DND-41 (cell line): ENCODE results near the gene APOBEC3C.
"Not testable (repeated sequence)": the region's sequence is repeated elsewhere in the genome, so short reads cannot be mapped to it uniquely, and the experiment has no call there.

Experiments used
- ATAC-seq: fragments of 200-7000 bp; cut with Tn5 transposase; 3 replicates; pipeline ENCODE4 v1.9.1; 2021; ENCODE audit warnings: low read depth; ENCODE audit not compliant: insufficient read depth
- DNase-seq: peaks from one replicate; pipeline ENCODE4 v3.0.0-alpha.2; 2020
- H2AFZ ChIP-seq: 2 replicates; pipeline ENCODE4 v1.6.0; 2012; ENCODE audit warnings: low read depth, low read length
- H3K27ac ChIP-seq: 2 replicates; pipeline ENCODE4 v1.5.1; 2012; ENCODE audit warnings: low read length, inconsistent platforms
- H3K27me3 ChIP-seq: fragments of 200-600 bp; sonication (generic); 2 replicates; pipeline ENCODE4 v1.6.0; 2012; ENCODE audit warnings: low read length, mild to moderate bottlenecking, inconsistent platforms; ENCODE audit not compliant: insufficient read depth, poor library complexity
- H3K36me3 ChIP-seq: 2 replicates; pipeline ENCODE4 v1.5.1; 2012; ENCODE audit warnings: low read length, inconsistent platforms; ENCODE audit not compliant: insufficient read depth
- H3K4me1 ChIP-seq: 2 replicates; pipeline ENCODE4 v1.5.1; 2012; ENCODE audit warnings: mild to moderate bottlenecking, low read length; ENCODE audit not compliant: insufficient read depth
- H3K4me2 ChIP-seq: 2 replicates; pipeline ENCODE4 v1.6.0; 2012; ENCODE audit warnings: mild to moderate bottlenecking, moderate library complexity, low read length, inconsistent platforms; ENCODE audit not compliant: insufficient read depth
- H3K4me3 ChIP-seq, 2 experiments: fragments of 200-600 bp in 1 of 2; shearing (Covaris generic) in 1 of 2; 2 replicates each; pipeline ENCODE4 v1.5.1; 2012 to 2016; ENCODE audit warnings: inconsistent platforms in 2 of 2, low read length in 2 of 2, mild to moderate bottlenecking in 2 of 2, low read depth in 1 of 2, moderate library complexity in 1 of 2
- H3K79me2 ChIP-seq: 2 replicates; pipeline ENCODE4 v1.6.0; 2012; ENCODE audit warnings: low read length, inconsistent platforms; ENCODE audit not compliant: insufficient read depth
- H3K9ac ChIP-seq: 2 replicates; pipeline ENCODE4 v1.6.0; 2012; ENCODE audit warnings: low read depth, mild to moderate bottlenecking, inconsistent platforms, low read length, moderate library complexity
- H3K9me3 ChIP-seq: 2 replicates; pipeline ENCODE4 v1.5.1; 2012; ENCODE audit warnings: low read length, moderate library complexity, mild to moderate bottlenecking, inconsistent platforms; ENCODE audit not compliant: insufficient read depth, severe bottlenecking
- H4K20me1 ChIP-seq: 2 replicates; pipeline ENCODE4 v1.6.0; 2012; ENCODE audit warnings: low read length; ENCODE audit not compliant: insufficient read depth
- CTCF ChIP-seq: IDR thresholded peaks from 2 replicates; pipeline ENCODE4 v1.5.1; 2012; ENCODE audit warnings: borderline replicate concordance, low read length, moderate library complexity, mild to moderate bottlenecking; ENCODE audit not compliant: poor library complexity, severe bottlenecking; ENCODE audit errors: extremely low read depth
- EZH2 ChIP-seq: IDR thresholded peaks from 3 replicates; pipeline ENCODE4 v1.6.1; 2012; ENCODE audit warnings: borderline replicate concordance, low read depth, mild to moderate bottlenecking, moderate library complexity, low read length, inconsistent platforms; ENCODE audit not compliant: severe bottlenecking

Gene APOBEC3C

GRCh38 chr22:38981005-38981991 lies 32.8 kb upstream of the APOBEC3C start:
- DNase-seq (no peak), ATAC-seq (peak; percentile 22; the same call in 1 of the 3 replicates)
- Histone ChIP-seq H3K4me2 (no peak overlapping the region), H3K4me1 (peaks cover 5% of the 10 kb centered on the region; the same call in 1 of the 2 replicates), H3K9ac (no peak overlapping the region), H3K4me3 (no peak overlapping the region), H4K20me1 (no peaks in the 10 kb centered on the region), H2AFZ (no peak overlapping the region), H3K36me3 (no peaks in the 10 kb centered on the region), H3K27ac (no peak overlapping the region), H3K9me3 (no peaks in the 10 kb centered on the region), H3K79me2 (no peaks in the 10 kb centered on the region), H3K27me3 (no peaks in the 10 kb centered on the region)
- TF ChIP-seq EZH2 = no peak
- TF ChIP-seq CTCF = no peak

GRCh38 chr22:38981992-38982927 lies 31.8 kb upstream of the APOBEC3C start, which contains the start of gene APOBEC3B:
TSS of gene APOBEC3B (plus strand) at chr22:38982347. CDS start at chr22:38982454, 107 bp downstream.
- H3K4me2 ChIP-seq = no peak within 1 kb of the TSS
- H3K9ac ChIP-seq = 0 out of 2 replicates have a peak within 1 kb of the TSS, but pooled peaks have one; percentile 15
- H3K27ac ChIP-seq = no peak within 1 kb of the TSS
- H3K79me2 ChIP-seq = no peaks in the 10 kb centered on the region
- H3K27me3 ChIP-seq = no peaks in the 10 kb centered on the region
- TF ChIP-seq EZH2 (no peak), CTCF (no peak)
- H3K9me3 ChIP-seq = no peaks in the 10 kb centered on the region
- peak; percentile 32 for DNase-seq
- H2AFZ ChIP-seq = no peak within 1 kb of the TSS; the same call in 1 of the 2 replicates
- H4K20me1 ChIP-seq = no peaks in the 10 kb centered on the region
- no peak within 1 kb of the TSS for H3K4me3 ChIP-seq
- H3K36me3 ChIP-seq = no peaks in the 10 kb centered on the region
- peak; percentile 60 for ATAC-seq
- peaks cover 5% of the 10 kb centered on the region; the same call in 1 of the 2 replicates for H3K4me1 ChIP-seq

- H3K9ac ChIP-seq = no peak overlapping the region
- H3K4me1 ChIP-seq = peaks cover 5% of the 10 kb centered on the region; the same call in 1 of the 2 replicates
- no peaks in the 10 kb centered on the region for H3K27me3 ChIP-seq
- H3K4me3 ChIP-seq = no peak overlapping the region
- H4K20me1 ChIP-seq = no peaks in the 10 kb centered on the region
- no peak for ATAC-seq
- no peaks in the 10 kb centered on the region for H3K36me3 ChIP-seq
- H3K27ac ChIP-seq = no peak overlapping the region
- H3K4me2 ChIP-seq = no peak overlapping the region
- TF ChIP-seq EZH2 (no peak), CTCF (no peak)
- no peaks in the 10 kb centered on the region for H3K79me2 ChIP-seq
- H2AFZ ChIP-seq = no peak overlapping the region
- no peak for DNase-seq
- no peaks in the 10 kb centered on the region for H3K9me3 ChIP-seq
Observed at GRCh38 chr22:38984224-38984623, 29.8 kb upstream of the APOBEC3C start.

GRCh38 chr22:38984784-38985757 lies 29.0 kb upstream of the APOBEC3C start:
- H3K36me3 ChIP-seq, H3K9ac ChIP-seq, H3K9me3 ChIP-seq, H3K27ac ChIP-seq, H4K20me1 ChIP-seq, ATAC-seq, H2AFZ ChIP-seq, H3K4me2 ChIP-seq, H3K4me1 ChIP-seq, H3K4me3 ChIP-seq, H3K79me2 ChIP-seq, DNase-seq, H3K27me3 ChIP-seq: not testable (repeated sequence)
